KMS-11 (cell line): ENCODE results near the gene AP3B1.

Experiments used
- H2AFZ ChIP-seq: fragments of 200-600 bp; sonication (generic); 2 replicates; pipeline ENCODE4 v1.6.1; 2016; ENCODE audit warnings: antibody characterized with exemption, mixed run types, low read depth
- H3K27ac ChIP-seq: fragments of 200-600 bp; sonication (generic); 2 replicates; pipeline ENCODE4 v1.6.1; 2016; ENCODE audit warnings: mild to moderate bottlenecking, mixed run types
- H3K27me3 ChIP-seq: fragments of 200-600 bp; sonication (generic); 2 replicates; pipeline ENCODE4 v1.6.1; 2017; ENCODE audit warnings: mild to moderate bottlenecking, low read depth, mixed run types, moderate library complexity; ENCODE audit not compliant: insufficient read depth
- H3K36me3 ChIP-seq: fragments of 200-600 bp; sonication (generic); 2 replicates; pipeline ENCODE4 v1.6.1; 2017; ENCODE audit warnings: mild to moderate bottlenecking, mixed run types; ENCODE audit not compliant: insufficient read depth
- H3K4me1 ChIP-seq: fragments of 200-600 bp; sonication (generic); 2 replicates; pipeline ENCODE4 v1.6.1; 2016; ENCODE audit warnings: mild to moderate bottlenecking, low read depth, mixed run types; ENCODE audit not compliant: poor library complexity, severe bottlenecking
- H3K4me2 ChIP-seq: fragments of 200-600 bp; sonication (generic); 2 replicates; pipeline ENCODE4 v1.7.0; 2016; ENCODE audit warnings: mild to moderate bottlenecking, mixed run types
- H3K4me3 ChIP-seq: fragments of 200-600 bp; sonication (generic); IDR thresholded peaks from 2 replicates; pipeline ENCODE4 v1.6.1; 2017; ENCODE audit warnings: low read depth, low read length, mixed read lengths; ENCODE audit not compliant: insufficient read depth
- H3K79me2 ChIP-seq: fragments of 200-600 bp; sonication (generic); 2 replicates; pipeline ENCODE4 v1.6.1; 2016; ENCODE audit warnings: low read depth, mixed run types; ENCODE audit not compliant: insufficient read depth
- H3K9ac ChIP-seq: fragments of 200-600 bp; sonication (generic); 2 replicates; pipeline ENCODE4 v1.6.1; 2016; ENCODE audit warnings: mild to moderate bottlenecking, mixed run types
- H4K20me1 ChIP-seq: fragments of 200-600 bp; sonication (generic); 2 replicates; pipeline ENCODE4 v1.6.1; 2016; ENCODE audit warnings: mild to moderate bottlenecking, mixed run types; ENCODE audit not compliant: insufficient read depth
- TF ChIP-seq, protein P1 (sequence below): fragments of 200-600 bp; sonication (generic); conservative IDR thresholded peaks from 2 replicates; pipeline ENCODE4 v1.6.1; 2017; ENCODE audit warnings: low read depth, mild to moderate bottlenecking, antibody characterized with exemption, low read length, moderate library complexity, mixed read lengths

AP3B1 gene

GRCh38 chr5:78116167-78116566 is 178.3 kb downstream of the AP3B1 start:
- no peak overlapping the region for H3K4me3 ChIP-seq
- H3K79me2 ChIP-seq: no peaks in the 10 kb centered on the region
- H3K27me3 ChIP-seq: no peaks in the 10 kb centered on the region
- H3K9ac ChIP-seq: no peak overlapping the region
- H3K4me1 ChIP-seq: no peaks in the 10 kb centered on the region
- no peak overlapping the region for H3K27ac ChIP-seq
- 0 out of 2 replicates have a peak, but pooled peaks cover 4% of the 10 kb centered on the region for H3K36me3 ChIP-seq
- H2AFZ ChIP-seq: no peak overlapping the region
- H4K20me1 ChIP-seq: no peaks in the 10 kb centered on the region
- no peak overlapping the region for H3K4me2 ChIP-seq
- TF ChIP-seq, protein P1, sequence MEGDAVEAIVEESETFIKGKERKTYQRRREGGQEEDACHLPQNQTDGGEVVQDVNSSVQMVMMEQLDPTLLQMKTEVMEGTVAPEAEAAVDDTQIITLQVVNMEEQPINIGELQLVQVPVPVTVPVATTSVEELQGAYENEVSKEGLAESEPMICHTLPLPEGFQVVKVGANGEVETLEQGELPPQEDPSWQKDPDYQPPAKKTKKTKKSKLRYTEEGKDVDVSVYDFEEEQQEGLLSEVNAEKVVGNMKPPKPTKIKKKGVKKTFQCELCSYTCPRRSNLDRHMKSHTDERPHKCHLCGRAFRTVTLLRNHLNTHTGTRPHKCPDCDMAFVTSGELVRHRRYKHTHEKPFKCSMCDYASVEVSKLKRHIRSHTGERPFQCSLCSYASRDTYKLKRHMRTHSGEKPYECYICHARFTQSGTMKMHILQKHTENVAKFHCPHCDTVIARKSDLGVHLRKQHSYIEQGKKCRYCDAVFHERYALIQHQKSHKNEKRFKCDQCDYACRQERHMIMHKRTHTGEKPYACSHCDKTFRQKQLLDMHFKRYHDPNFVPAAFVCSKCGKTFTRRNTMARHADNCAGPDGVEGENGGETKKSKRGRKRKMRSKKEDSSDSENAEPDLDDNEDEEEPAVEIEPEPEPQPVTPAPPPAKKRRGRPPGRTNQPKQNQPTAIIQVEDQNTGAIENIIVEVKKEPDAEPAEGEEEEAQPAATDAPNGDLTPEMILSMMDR: no peak

DNA sequence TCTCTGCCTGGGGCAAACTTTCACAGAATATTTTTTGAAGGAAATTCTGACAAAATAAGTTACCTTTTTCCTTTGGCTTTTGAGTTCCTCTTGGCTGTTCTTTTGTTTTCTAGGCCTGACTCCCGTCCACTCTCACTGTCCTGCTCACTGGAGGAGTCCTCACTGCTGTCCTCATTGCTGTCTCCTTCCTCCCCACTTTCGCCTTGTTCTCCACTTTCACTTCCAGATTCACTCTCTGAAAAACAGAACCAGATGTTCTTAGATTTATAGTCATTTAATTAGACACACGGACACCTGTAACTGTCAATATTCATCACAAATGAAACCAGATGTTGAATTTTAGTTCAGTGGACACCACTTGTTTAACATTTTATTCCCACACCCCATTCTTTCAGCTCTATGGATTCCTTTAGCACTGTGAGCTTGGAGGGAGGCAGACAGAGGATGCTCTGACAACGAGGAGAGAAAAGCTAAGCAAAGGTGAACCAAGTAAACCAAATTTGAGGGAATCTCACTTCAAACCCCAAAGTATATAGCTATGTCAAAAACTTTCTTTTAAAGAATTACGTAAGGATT is 180.7 kb downstream of the AP3B1 start:
- no peak overlapping the region for H2AFZ ChIP-seq
- H3K79me2 ChIP-seq: no peaks in the 10 kb centered on the region
- no peaks in the 10 kb centered on the region for H3K4me1 ChIP-seq
- H4K20me1 ChIP-seq: no peaks in the 10 kb centered on the region
- no peak overlapping the region for H3K27ac ChIP-seq
- no peak overlapping the region for H3K9ac ChIP-seq
- TF ChIP-seq, protein P1: no peak
- H3K4me2 ChIP-seq: no peak overlapping the region
- no peak overlapping the region for H3K4me3 ChIP-seq
- 0 out of 2 replicates have a peak, but pooled peaks cover 4% of the 10 kb centered on the region for H3K36me3 ChIP-seq
- no peaks in the 10 kb centered on the region for H3K27me3 ChIP-seq

- no peak overlapping the region for H3K9ac ChIP-seq
- H3K27ac ChIP-seq: no peak overlapping the region
- TF ChIP-seq, protein P1: no peak
- H3K4me1 ChIP-seq: no peaks in the 10 kb centered on the region
- H3K4me2 ChIP-seq: no peak overlapping the region
- H3K79me2 ChIP-seq: no peaks in the 10 kb centered on the region
- 0 out of 2 replicates have a peak, but pooled peaks cover 4% of the 10 kb centered on the region for H3K36me3 ChIP-seq
- no peaks in the 10 kb centered on the region for H3K27me3 ChIP-seq
- H4K20me1 ChIP-seq: no peaks in the 10 kb centered on the region
- H2AFZ ChIP-seq: no peak overlapping the region
- H3K4me3 ChIP-seq: no peak overlapping the region
Observed at GRCh38 chr5:78112931-78113330, 181.6 kb downstream of the AP3B1 start.

GRCh38 chr5:78109891-78110324 is 184.6 kb downstream of the AP3B1 start:
- 0 out of 2 replicates have a peak, but pooled peaks cover 4% of the 10 kb centered on the region for H3K36me3 ChIP-seq
- H3K27me3 ChIP-seq: no peaks in the 10 kb centered on the region
- H3K4me3 ChIP-seq: no peak overlapping the region
- no peaks in the 10 kb centered on the region for H3K4me1 ChIP-seq
- H2AFZ ChIP-seq: no peak overlapping the region
- H3K27ac ChIP-seq: no peak overlapping the region
- no peaks in the 10 kb centered on the region for H4K20me1 ChIP-seq
- TF ChIP-seq, protein P1: no peak
- no peak overlapping the region for H3K9ac ChIP-seq
- no peak overlapping the region for H3K4me2 ChIP-seq
- no peaks in the 10 kb centered on the region for H3K79me2 ChIP-seq
